Measurements from ENCODE around the gene AACS.

The AACS gene

GRCh38 chr12:125142601-125143000 lies 77.4 kb downstream of the AACS start:
- DNase-seq (ENCODE audit: insufficient read length, low spot score) (no peak), FAIRE-seq (no peak)
- no peak for TF ChIP-seq POLR2A (IDR thresholded peaks at IDR 0.05; ENCODE audit: low read depth, low read length)

- TF ChIP-seq POLR2A (IDR thresholded peaks at IDR 0.05; ENCODE audit: low read depth, low read length) (no peak), SPI1 (IDR thresholded peaks at IDR 0.05; ENCODE audit: low read depth, low read length) (no peak), POU2F2 (IDR thresholded peaks at IDR 0.05; ENCODE audit: low read depth, low read length) (no peak), PAX5 (IDR thresholded peaks at IDR 0.05; ENCODE audit: insufficient read depth, low read length, severe bottlenecking) (no peak), POLR2AphosphoS5 (IDR thresholded peaks at IDR 0.05; ENCODE audit: low read depth, low read length) (no peak), TAF1 (IDR thresholded peaks at IDR 0.05; ENCODE audit: low read depth, low read length) (no peak)
- FAIRE-seq (no peak), DNase-seq (ENCODE audit: insufficient read length, low spot score) (no peak)
Measured at GRCh38 chr12:125143491-125143890, 78.3 kb downstream of the AACS start.

GRCh38 chr12:125145196-125145595 lies 80.0 kb downstream of the AACS start:
- DNase-seq (ENCODE audit: insufficient read length, low spot score) (no peak), FAIRE-seq (no peak)
- TF ChIP-seq PAX5 (IDR thresholded peaks at IDR 0.05; ENCODE audit: insufficient read depth, low read length, severe bottlenecking) (no peak), TAF1 (IDR thresholded peaks at IDR 0.05; ENCODE audit: low read depth, low read length) (no peak), POLR2AphosphoS5 (IDR thresholded peaks at IDR 0.05; ENCODE audit: low read depth, low read length) (no peak), POLR2A (IDR thresholded peaks at IDR 0.05; ENCODE audit: low read depth, low read length) (no peak), SPI1 (IDR thresholded peaks at IDR 0.05; ENCODE audit: low read depth, low read length) (no peak), POU2F2 (IDR thresholded peaks at IDR 0.05; ENCODE audit: low read depth, low read length) (no peak)

GRCh38 chr12:125148316-125148715 lies 83.1 kb downstream of the AACS start:
- DNase-seq (ENCODE audit: insufficient read length, low spot score), result no peak
- TF ChIP-seq POLR2A (IDR thresholded peaks at IDR 0.05; ENCODE audit: low read depth, low read length) (no peak), TAF1 (IDR thresholded peaks at IDR 0.05; ENCODE audit: low read depth, low read length) (no peak), POU2F2 (IDR thresholded peaks at IDR 0.05; ENCODE audit: low read depth, low read length) (no peak), SPI1 (IDR thresholded peaks at IDR 0.05; ENCODE audit: low read depth, low read length) (no peak), PAX5 (IDR thresholded peaks at IDR 0.05; ENCODE audit: insufficient read depth, low read length, severe bottlenecking) (no peak)
- peak; percentile 80 for FAIRE-seq

GRCh38 chr12:125149160-125150108 lies 84.2 kb downstream of the AACS start:
- FAIRE-seq (peak; percentile 97), DNase-seq (ENCODE audit: insufficient read length, low spot score) (peak; percentile 75)
- no peak for TF ChIP-seq POLR2A (IDR thresholded peaks at IDR 0.05; ENCODE audit: low read depth, low read length)
- TF ChIP-seq SPI1 (IDR thresholded peaks at IDR 0.05; ENCODE audit: low read depth, low read length), result peak; percentile 97
- TF ChIP-seq PAX5 (IDR thresholded peaks at IDR 0.05; ENCODE audit: insufficient read depth, low read length, severe bottlenecking), result no peak
- no peak for TF ChIP-seq POLR2AphosphoS5 (IDR thresholded peaks at IDR 0.05; ENCODE audit: low read depth, low read length)
- no peak for TF ChIP-seq TAF1 (IDR thresholded peaks at IDR 0.05; ENCODE audit: low read depth, low read length)
- no peak; the same call in 1 of the 2 replicates for TF ChIP-seq POU2F2 (IDR thresholded peaks at IDR 0.05; ENCODE audit: low read depth, low read length)

GRCh38 chr12:125151284-125151683 lies 86.0 kb downstream of the AACS start:
- DNase-seq (ENCODE audit: insufficient read length, low spot score) (no peak), FAIRE-seq (no peak)
- no peak for TF ChIP-seq TAF1 (IDR thresholded peaks at IDR 0.05; ENCODE audit: low read depth, low read length)

GRCh38 chr12:125152463-125152862 lies 87.2 kb downstream of the AACS start:
- no peak for DNase-seq (ENCODE audit: insufficient read length, low spot score)
- TF ChIP-seq PAX5 (IDR thresholded peaks at IDR 0.05; ENCODE audit: insufficient read depth, low read length, severe bottlenecking), result no peak
- TF ChIP-seq POLR2A (IDR thresholded peaks at IDR 0.05; ENCODE audit: low read depth, low read length), result no peak
- TF ChIP-seq POU2F2 (IDR thresholded peaks at IDR 0.05; ENCODE audit: low read depth, low read length), result no peak
- TF ChIP-seq TAF1 (IDR thresholded peaks at IDR 0.05; ENCODE audit: low read depth, low read length), result no peak
- no peak for TF ChIP-seq POLR2AphosphoS5 (IDR thresholded peaks at IDR 0.05; ENCODE audit: low read depth, low read length)
- TF ChIP-seq SPI1 (IDR thresholded peaks at IDR 0.05; ENCODE audit: low read depth, low read length), result no peak
- no peak for FAIRE-seq

GRCh38 chr12:125155366-125155765 lies 90.1 kb downstream of the AACS start:
- TF ChIP-seq POLR2AphosphoS5 (IDR thresholded peaks at IDR 0.05; ENCODE audit: low read depth, low read length) (no peak), POLR2A (IDR thresholded peaks at IDR 0.05; ENCODE audit: low read depth, low read length) (no peak), SPI1 (IDR thresholded peaks at IDR 0.05; ENCODE audit: low read depth, low read length) (no peak), TAF1 (IDR thresholded peaks at IDR 0.05; ENCODE audit: low read depth, low read length) (no peak), POU2F2 (IDR thresholded peaks at IDR 0.05; ENCODE audit: low read depth, low read length) (no peak), PAX5 (IDR thresholded peaks at IDR 0.05; ENCODE audit: insufficient read depth, low read length, severe bottlenecking) (no peak)
- DNase-seq (ENCODE audit: insufficient read length, low spot score), result no peak
- no peak for FAIRE-seq

- no peak for TF ChIP-seq POLR2AphosphoS5 (IDR thresholded peaks at IDR 0.05; ENCODE audit: low read depth, low read length)
- no peak for TF ChIP-seq POU2F2 (IDR thresholded peaks at IDR 0.05; ENCODE audit: low read depth, low read length)
- TF ChIP-seq PAX5 (IDR thresholded peaks at IDR 0.05; ENCODE audit: insufficient read depth, low read length, severe bottlenecking), result no peak
- no peak for TF ChIP-seq POLR2A (IDR thresholded peaks at IDR 0.05; ENCODE audit: low read depth, low read length)
- TF ChIP-seq SPI1 (IDR thresholded peaks at IDR 0.05; ENCODE audit: low read depth, low read length), result no peak
- TF ChIP-seq TAF1 (IDR thresholded peaks at IDR 0.05; ENCODE audit: low read depth, low read length), result no peak
- FAIRE-seq (no peak), DNase-seq (ENCODE audit: insufficient read length, low spot score) (no peak)
Measured at GRCh38 chr12:125157177-125157576, 91.9 kb downstream of the AACS start.

GRCh38 chr12:125159702-125160101 lies 94.5 kb downstream of the AACS start:
- FAIRE-seq (no peak), DNase-seq (ENCODE audit: insufficient read length, low spot score) (no peak)
- no peak for TF ChIP-seq POLR2AphosphoS5 (IDR thresholded peaks at IDR 0.05; ENCODE audit: low read depth, low read length)
- no peak for TF ChIP-seq POLR2A (IDR thresholded peaks at IDR 0.05; ENCODE audit: low read depth, low read length)
- no peak for TF ChIP-seq TAF1 (IDR thresholded peaks at IDR 0.05; ENCODE audit: low read depth, low read length)
- no peak for TF ChIP-seq POU2F2 (IDR thresholded peaks at IDR 0.05; ENCODE audit: low read depth, low read length)
- no peak for TF ChIP-seq SPI1 (IDR thresholded peaks at IDR 0.05; ENCODE audit: low read depth, low read length)
- no peak for TF ChIP-seq PAX5 (IDR thresholded peaks at IDR 0.05; ENCODE audit: insufficient read depth, low read length, severe bottlenecking)

All from GM12891 (cell line).